GM19035 (cell line): ENCODE measurements around the gene MARK3.

Experiments used
- ATAC-seq: cut with Tn5 transposase; IDR thresholded peaks from one replicate; pipeline ENCODE4 v1.9.1; 2021; ENCODE audit not compliant: unreplicated experiment

Gene MARK3

GRCh38 chr14:103535081-103535890, 150.1 kb downstream of the MARK3 start:
- no peak for ATAC-seq

- no peak for ATAC-seq
These were observed 150.8 kb downstream of the MARK3 start for GRCh38 chr14:103535891-103536565.

GRCh38 chr14:103536693-103537092, 151.5 kb downstream of the MARK3 start:
- ATAC-seq: no peak

- no peak for ATAC-seq
These were observed 152.2 kb downstream of the MARK3 start for GRCh38 chr14:103537175-103537990.

- no peak for ATAC-seq
These were observed 153.3 kb downstream of the MARK3 start for GRCh38 chr14:103538291-103539055.

- no peak for ATAC-seq
These were observed 154.0 kb downstream of the MARK3 start for GRCh38 chr14:103539056-103539825.

GRCh38 chr14:103540821-103541708, 155.8 kb downstream of the MARK3 start:
- no peak for ATAC-seq

GRCh38 chr14:103541709-103542604, 156.7 kb downstream of the MARK3 start:
- no peak for ATAC-seq

- no peak for ATAC-seq
These were observed 157.4 kb downstream of the MARK3 start for GRCh38 chr14:103542605-103543088.

- no peak for ATAC-seq
These were observed 157.9 kb downstream of the MARK3 start for GRCh38 chr14:103543140-103543539.

- ATAC-seq: no peak
These were observed 158.6 kb downstream of the MARK3 start for GRCh38 chr14:103543721-103544387.

- no peak for ATAC-seq
These were observed 159.4 kb downstream of the MARK3 start for GRCh38 chr14:103544388-103545218.

- ATAC-seq: no peak
These were observed 160.2 kb downstream of the MARK3 start for GRCh38 chr14:103545219-103545914.

- no peak for ATAC-seq
These were observed 160.9 kb downstream of the MARK3 start for GRCh38 chr14:103545915-103546651.
